Measurements from ENCODE around the gene BLOC1S4. TPM values are rescaled to one million over a fixed set of nuclear protein-coding genes. Genes with fewer than 3 reads are reported as not detected.

The BLOC1S4 gene
- total and polyA plus RNA-seq, 4 donors, result 4.9 to 7.7 (median 5.4) TPM

DNA sequence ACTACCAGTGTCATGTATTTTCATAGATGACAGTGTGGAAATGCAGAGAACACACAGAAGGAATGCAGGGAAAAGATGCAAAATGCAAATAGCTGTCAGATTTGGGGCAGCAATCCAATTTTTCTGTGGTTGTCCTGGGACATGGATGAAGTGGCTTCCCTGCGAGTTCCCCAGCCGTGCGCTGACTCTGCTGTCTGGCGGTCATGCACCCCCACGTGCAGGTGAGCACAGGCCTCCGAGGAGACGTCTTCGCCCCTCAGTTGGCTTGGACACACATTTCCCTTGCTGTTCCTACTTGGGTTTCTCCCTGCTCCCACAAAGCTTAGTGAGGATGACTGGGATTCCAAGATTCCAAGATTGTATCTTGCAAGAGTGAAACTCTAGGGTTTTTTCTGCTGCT, 24.4 kb downstream of the BLOC1S4 start:
- Histone ChIP-seq H3K4me1 (ENCODE audit: control insufficient read depth in 4 of 4, insufficient read depth in 4 of 4, low read length in 3 of 4) (no peaks in the 10 kb centered on the region), H3K9me3 (ENCODE audit: control insufficient read depth in 4 of 4, low read length in 3 of 4) (no peaks in the 10 kb centered on the region), H3K36me3 (ENCODE audit: control insufficient read depth in 4 of 4, insufficient read depth in 3 of 4, low read depth in 1 of 4, low read length in 3 of 4) (no peaks in the 10 kb centered on the region), H3K9ac (ENCODE audit: low read depth in 1 of 2, low read length in 2 of 2) (no peak overlapping the region), H3K27me3 (ENCODE audit: control insufficient read depth in 4 of 4, insufficient read depth in 4 of 4, low read length in 3 of 4) (no peaks in the 10 kb centered on the region), H3K4me3 (ENCODE audit: low read depth in 1 of 3, low read length in 3 of 3) (no peak overlapping the region), H3K27ac (ENCODE audit: low read depth in 1 of 2, low read length in 2 of 2) (no peak overlapping the region)
- no peak for DNase-seq (ENCODE audit: low spot score)
- 96% methylated on average over 8 of the region's 8 CpGs for WGBS
- TF ChIP-seq HNF4A (conservative IDR thresholded peaks at IDR 0.05) (no peak), FOXA2 (IDR thresholded peaks at IDR 0.05) (no peak), ATF3 (IDR thresholded peaks at IDR 0.05) (no peak), TAF1 (conservative IDR thresholded peaks at IDR 0.05) (no peak), EGR1 (IDR thresholded peaks at IDR 0.05; ENCODE audit: low read depth in 2 of 2) (no peak), JUND (IDR thresholded peaks at IDR 0.05) (no peak), RAD21 (IDR thresholded peaks at IDR 0.05) (no peak), MAX (IDR thresholded peaks at IDR 0.05) (no peak), YY1 (IDR thresholded peaks at IDR 0.05) (no peak), RXRA (IDR thresholded peaks at IDR 0.05) (no peak), ZBTB33 (IDR thresholded peaks at IDR 0.05) (no peak), SP1 (IDR thresholded peaks at IDR 0.05) (no peak), HNF4G (IDR thresholded peaks at IDR 0.05) (no peak), FOXA1 (IDR thresholded peaks at IDR 0.05) (no peak)
- TF ChIP-seq, protein P1, sequence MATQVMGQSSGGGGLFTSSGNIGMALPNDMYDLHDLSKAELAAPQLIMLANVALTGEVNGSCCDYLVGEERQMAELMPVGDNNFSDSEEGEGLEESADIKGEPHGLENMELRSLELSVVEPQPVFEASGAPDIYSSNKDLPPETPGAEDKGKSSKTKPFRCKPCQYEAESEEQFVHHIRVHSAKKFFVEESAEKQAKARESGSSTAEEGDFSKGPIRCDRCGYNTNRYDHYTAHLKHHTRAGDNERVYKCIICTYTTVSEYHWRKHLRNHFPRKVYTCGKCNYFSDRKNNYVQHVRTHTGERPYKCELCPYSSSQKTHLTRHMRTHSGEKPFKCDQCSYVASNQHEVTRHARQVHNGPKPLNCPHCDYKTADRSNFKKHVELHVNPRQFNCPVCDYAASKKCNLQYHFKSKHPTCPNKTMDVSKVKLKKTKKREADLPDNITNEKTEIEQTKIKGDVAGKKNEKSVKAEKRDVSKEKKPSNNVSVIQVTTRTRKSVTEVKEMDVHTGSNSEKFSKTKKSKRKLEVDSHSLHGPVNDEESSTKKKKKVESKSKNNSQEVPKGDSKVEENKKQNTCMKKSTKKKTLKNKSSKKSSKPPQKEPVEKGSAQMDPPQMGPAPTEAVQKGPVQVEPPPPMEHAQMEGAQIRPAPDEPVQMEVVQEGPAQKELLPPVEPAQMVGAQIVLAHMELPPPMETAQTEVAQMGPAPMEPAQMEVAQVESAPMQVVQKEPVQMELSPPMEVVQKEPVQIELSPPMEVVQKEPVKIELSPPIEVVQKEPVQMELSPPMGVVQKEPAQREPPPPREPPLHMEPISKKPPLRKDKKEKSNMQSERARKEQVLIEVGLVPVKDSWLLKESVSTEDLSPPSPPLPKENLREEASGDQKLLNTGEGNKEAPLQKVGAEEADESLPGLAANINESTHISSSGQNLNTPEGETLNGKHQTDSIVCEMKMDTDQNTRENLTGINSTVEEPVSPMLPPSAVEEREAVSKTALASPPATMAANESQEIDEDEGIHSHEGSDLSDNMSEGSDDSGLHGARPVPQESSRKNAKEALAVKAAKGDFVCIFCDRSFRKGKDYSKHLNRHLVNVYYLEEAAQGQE (IDR thresholded peaks at IDR 0.05), result no peak

DNA sequence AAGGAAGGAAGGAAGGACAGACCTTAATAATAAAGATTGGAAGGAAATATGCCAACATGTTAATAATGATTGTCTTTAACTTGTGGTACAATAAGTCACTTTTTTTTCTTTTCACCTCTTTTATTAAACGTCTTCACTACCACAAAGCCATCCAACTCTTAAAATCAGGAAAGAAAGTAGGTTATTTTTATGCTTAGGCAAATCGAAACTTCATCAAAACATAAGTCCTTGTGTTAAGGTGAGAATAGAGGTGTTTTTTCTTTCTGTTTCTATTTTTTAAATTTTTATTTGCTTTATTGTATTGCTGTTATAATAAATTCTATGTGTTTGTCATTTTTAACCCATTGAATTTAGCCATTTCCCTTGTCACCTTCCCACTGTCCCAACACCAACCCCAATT, 26.5 kb downstream of the BLOC1S4 start:
- H3K27ac ChIP-seq (ENCODE audit: low read depth in 1 of 2, low read length in 2 of 2), result no peak overlapping the region
- WGBS, result 85% methylated on average over 2 of the region's 2 CpGs
- H3K9me3 ChIP-seq (ENCODE audit: control insufficient read depth in 4 of 4, low read length in 3 of 4), result no peaks in the 10 kb centered on the region
- H3K4me3 ChIP-seq (ENCODE audit: low read depth in 1 of 3, low read length in 3 of 3), result no peak overlapping the region
- no peak for DNase-seq (ENCODE audit: low spot score)
- no peaks in the 10 kb centered on the region for H3K27me3 ChIP-seq (ENCODE audit: control insufficient read depth in 4 of 4, insufficient read depth in 4 of 4, low read length in 3 of 4)
- H3K9ac ChIP-seq (ENCODE audit: low read depth in 1 of 2, low read length in 2 of 2), result no peak overlapping the region
- no peak for TF ChIP-seq HNF4G (IDR thresholded peaks at IDR 0.05)
- H3K4me1 ChIP-seq (ENCODE audit: control insufficient read depth in 4 of 4, insufficient read depth in 4 of 4, low read length in 3 of 4), result peaks cover 6 to 12% (median 9%) of the 10 kb centered on the region in 4 donors
- no peaks in the 10 kb centered on the region for H3K36me3 ChIP-seq (ENCODE audit: control insufficient read depth in 4 of 4, insufficient read depth in 3 of 4, low read depth in 1 of 4, low read length in 3 of 4)
